ENCODE results near the gene MYO6. TPM values are rescaled to one million over a fixed set of nuclear protein-coding genes. Genes with fewer than 3 reads are reported as not detected.

The MYO6 gene
- total and polyA plus RNA-seq, 3 donors from 2014 or later: 31.5 to 75.3 (median 69.2) TPM

GRCh38 chr6:75863001-75863400 is 114.0 kb downstream of the MYO6 start:
- Histone ChIP-seq H3K4me3 (no peak overlapping the region), H3K27me3 (no peaks in the 10 kb centered on the region), H3K4me1 (no peaks in the 10 kb centered on the region), H3K36me3 (ENCODE audit: low read depth, missing control alignments) (no peaks in the 10 kb centered on the region), H3K9me3 (no peaks in the 10 kb centered on the region), H3K27ac (no peak overlapping the region)
- no peak for TF ChIP-seq POLR2A (IDR thresholded peaks at IDR 0.05)
- TF ChIP-seq, protein P1, sequence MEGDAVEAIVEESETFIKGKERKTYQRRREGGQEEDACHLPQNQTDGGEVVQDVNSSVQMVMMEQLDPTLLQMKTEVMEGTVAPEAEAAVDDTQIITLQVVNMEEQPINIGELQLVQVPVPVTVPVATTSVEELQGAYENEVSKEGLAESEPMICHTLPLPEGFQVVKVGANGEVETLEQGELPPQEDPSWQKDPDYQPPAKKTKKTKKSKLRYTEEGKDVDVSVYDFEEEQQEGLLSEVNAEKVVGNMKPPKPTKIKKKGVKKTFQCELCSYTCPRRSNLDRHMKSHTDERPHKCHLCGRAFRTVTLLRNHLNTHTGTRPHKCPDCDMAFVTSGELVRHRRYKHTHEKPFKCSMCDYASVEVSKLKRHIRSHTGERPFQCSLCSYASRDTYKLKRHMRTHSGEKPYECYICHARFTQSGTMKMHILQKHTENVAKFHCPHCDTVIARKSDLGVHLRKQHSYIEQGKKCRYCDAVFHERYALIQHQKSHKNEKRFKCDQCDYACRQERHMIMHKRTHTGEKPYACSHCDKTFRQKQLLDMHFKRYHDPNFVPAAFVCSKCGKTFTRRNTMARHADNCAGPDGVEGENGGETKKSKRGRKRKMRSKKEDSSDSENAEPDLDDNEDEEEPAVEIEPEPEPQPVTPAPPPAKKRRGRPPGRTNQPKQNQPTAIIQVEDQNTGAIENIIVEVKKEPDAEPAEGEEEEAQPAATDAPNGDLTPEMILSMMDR (IDR thresholded peaks at IDR 0.05): no peak
- no peak for DNase-seq
- WGBS, 2 donors: 63 to 89% methylated on average over 3 of the region's 3 CpGs
- intact Hi-C loops (cut with DNase I; ENCODE audit: low total_unique reads): no loop called here

- H3K36me3 ChIP-seq (ENCODE audit: low read depth, missing control alignments): no peaks in the 10 kb centered on the region
- no peak for DNase-seq
- no peaks in the 10 kb centered on the region for H3K27me3 ChIP-seq
- no peaks in the 10 kb centered on the region for H3K4me1 ChIP-seq
- H3K9me3 ChIP-seq: no peaks in the 10 kb centered on the region
- intact Hi-C loops (cut with DNase I; ENCODE audit: low total_unique reads): no loop called here
- H3K27ac ChIP-seq: no peak overlapping the region
- TF ChIP-seq, protein P1 (IDR thresholded peaks at IDR 0.05): no peak
- no peak for TF ChIP-seq POLR2A (IDR thresholded peaks at IDR 0.05)
- H3K4me3 ChIP-seq: no peak overlapping the region
- 63 to 78% methylated on average over 3 of the region's 3 CpGs for whole genome bisulfite sequencing, 2 donors
Measured at GRCh38 chr6:75863784-75864183, 114.7 kb downstream of the MYO6 start.

- 84 to 93% methylated on average over 2 of the region's 2 CpGs for WGBS, 2 donors
- Histone ChIP-seq H3K27me3 (no peaks in the 10 kb centered on the region), H3K4me1 (no peaks in the 10 kb centered on the region), H3K27ac (no peak overlapping the region), H3K36me3 (ENCODE audit: low read depth, missing control alignments) (no peaks in the 10 kb centered on the region), H3K4me3 (no peak overlapping the region), H3K9me3 (no peaks in the 10 kb centered on the region)
- TF ChIP-seq, protein P1 (IDR thresholded peaks at IDR 0.05): no peak
- TF ChIP-seq POLR2A (IDR thresholded peaks at IDR 0.05): no peak
- DNase-seq: no peak
- intact Hi-C loops (cut with DNase I; ENCODE audit: low total_unique reads): no loop called here
Measured at GRCh38 chr6:75864446-75864845, 115.4 kb downstream of the MYO6 start.

DNA sequence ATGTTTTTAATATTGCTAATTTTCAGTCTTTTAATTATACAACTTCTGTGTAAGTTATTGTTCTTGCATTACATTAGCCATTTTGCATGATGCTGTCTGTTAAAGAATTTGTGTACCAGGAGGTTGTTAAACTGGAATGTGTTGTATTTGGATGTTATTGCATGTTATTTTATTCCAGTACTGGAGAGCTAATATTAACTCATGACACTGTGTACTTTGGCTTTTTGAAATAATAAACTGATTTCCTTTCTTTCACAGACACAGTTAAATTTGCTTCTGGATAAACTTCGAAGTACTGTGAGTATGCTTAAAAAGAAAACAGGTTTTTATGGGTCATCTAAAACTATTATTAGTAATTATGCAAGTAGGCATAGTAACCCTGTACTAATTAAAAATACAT is 121.3 kb downstream of the MYO6 start:
- Histone ChIP-seq H3K4me3 (no peak overlapping the region), H3K27ac (no peak overlapping the region), H3K27me3 (no peaks in the 10 kb centered on the region), H3K4me1 (no peaks in the 10 kb centered on the region), H3K9me3 (no peaks in the 10 kb centered on the region), H3K36me3 (ENCODE audit: low read depth, missing control alignments) (no peaks in the 10 kb centered on the region)
- 50 to 57% methylated on average over 1 of the region's 1 CpG for WGBS, 2 donors
- TF ChIP-seq, protein P1 (IDR thresholded peaks at IDR 0.05): no peak
- no peak for TF ChIP-seq POLR2A (IDR thresholded peaks at IDR 0.05)
- DNase-seq: no peak
- intact Hi-C loops (cut with DNase I; ENCODE audit: low total_unique reads): no loop called here

GRCh38 chr6:75874224-75874623 is 125.2 kb downstream of the MYO6 start:
- no peaks in the 10 kb centered on the region for H3K4me1 ChIP-seq
- no peak for DNase-seq
- intact Hi-C loops (cut with DNase I; ENCODE audit: low total_unique reads): no loop called here
- no peak overlapping the region for H3K4me3 ChIP-seq
- TF ChIP-seq, protein P1 (IDR thresholded peaks at IDR 0.05): no peak
- no peak for TF ChIP-seq POLR2A (IDR thresholded peaks at IDR 0.05)
- H3K27ac ChIP-seq: no peak overlapping the region
- no peaks in the 10 kb centered on the region for H3K9me3 ChIP-seq
- 77 to 80% methylated on average over 2 of the region's 2 CpGs for WGBS, 2 donors
- no peaks in the 10 kb centered on the region for H3K27me3 ChIP-seq
- H3K36me3 ChIP-seq (ENCODE audit: low read depth, missing control alignments): no peaks in the 10 kb centered on the region
